Prostate gland (tissue), 2 donors: ENCODE data around the gene THSD4.

Source experiments
- CTCF ChIP-seq, 4 experiments: fragments of 200-600 bp in 2 of 4; fragments of 450-650 bp in 2 of 4; sonication (generic) in 2 of 4; IDR thresholded peaks; 1 replicate in 3 of 4; 2 replicates in 1 of 4; pipeline ENCODE4 v1.5.1; 2016 to 2019; ENCODE audit warnings: antibody characterized with exemption in 4 of 4, mild to moderate bottlenecking in 2 of 4, moderate library complexity in 2 of 4
- POLR2A ChIP-seq: fragments of 450-650 bp; IDR thresholded peaks from one replicate; pipeline ENCODE4 v1.6.1; 2016; ENCODE audit warnings: antibody characterized with exemption, mild to moderate bottlenecking
- POLR2AphosphoS5 ChIP-seq: sonication (generic); formaldehyde crosslinking; IDR thresholded peaks from one replicate; pipeline ENCODE4 v1.6.1; 2017; ENCODE audit warnings: antibody characterized with exemption

GRCh38 chr15:71494563-71495397, 379.5 kb downstream of the THSD4 start:
- TF ChIP-seq CTCF (IDR thresholded peaks at IDR 0.05) (no peak), POLR2AphosphoS5 (no peak), POLR2A (no peak)
